Gastroesophageal sphincter (tissue), 4 donors: ENCODE results near the gene CACNA1A. TPM values are rescaled to one million over a fixed set of nuclear protein-coding genes. Genes with fewer than 3 reads are reported as not detected.

ENCODE experiments used
- ATAC-seq: fragments of 150-250 bp; one replicate; pipeline ENCODE4 v1.9.1; 2016; ENCODE audit warnings: mild to moderate bottlenecking, moderate library complexity
- H3K27ac ChIP-seq, 4 donors: fragments of 200-600 bp; sonication (generic) in 3 of 4; 1 replicate in 3 of 4; 2 replicates in 1 of 4; pipeline ENCODE4 v1.5.1; 2016 to 2019
- H3K27me3 ChIP-seq: fragments of 200-600 bp; sonication (generic); one replicate; pipeline ENCODE4 v1.5.1; 2019
- H3K36me3 ChIP-seq, 2 donors: fragments of 200-600 bp; sonication (generic); one replicate each; pipeline ENCODE4 v1.5.1; 2019; ENCODE audit warnings: control low read depth in 1 of 2
- H3K4me1 ChIP-seq, 3 donors: fragments of 200-600 bp; sonication (generic); 1 replicate in 2 of 3; 2 replicates in 1 of 3; pipeline ENCODE4 v1.5.1; 2016 to 2019; ENCODE audit warnings: control low read depth in 2 of 3
- H3K4me3 ChIP-seq, 2 donors: fragments of 200-600 bp; sonication (generic); one replicate each; pipeline ENCODE4 v1.5.1; 2019; ENCODE audit warnings: mild to moderate bottlenecking in 1 of 2, moderate library complexity in 1 of 2
- H3K9me3 ChIP-seq, 3 donors: fragments of 200-600 bp; sonication (generic); one replicate each; pipeline ENCODE4 v1.5.1; 2017 to 2019; ENCODE audit warnings: control low read depth in 2 of 3
- EP300 ChIP-seq: sonication (generic); formaldehyde crosslinking; IDR thresholded peaks from one replicate; pipeline ENCODE4 v1.6.1; 2017; ENCODE audit warnings: antibody characterized with exemption, mild to moderate bottlenecking
- POLR2A ChIP-seq, 2 donors: fragments of 450-650 bp; IDR thresholded peaks; one replicate each; pipeline ENCODE4 v1.6.1; 2017; ENCODE audit warnings: antibody characterized with exemption in 2 of 2, mild to moderate bottlenecking in 2 of 2, moderate library complexity in 1 of 2
- POLR2AphosphoS5 ChIP-seq: sonication (generic); formaldehyde crosslinking; IDR thresholded peaks from one replicate; pipeline ENCODE4 v1.6.1; 2017; ENCODE audit warnings: antibody characterized with exemption
- WGBS, 2 donors: methylation state at CpG; one replicate each; pipeline ENCODE4 v1.1.5; 2018; ENCODE audit warnings: low coverage in 1 of 2; 5-methylcytosine and 5-hydroxymethylcytosine counted together
- total RNA-seq, 4 donors: library from RNA; depleted of rRNA; stranded (reverse); fragments of >200 nt; gene quantifications; one replicate each; pipeline ENCODE4 v1.1.0, GENCODE V29; 2016
- TF ChIP-seq, protein P1 (sequence below), 4 experiments: fragments of 200-600 bp in 2 of 4; fragments of 450-650 bp in 2 of 4; sonication (generic) in 1 of 4; IDR thresholded peaks; one replicate each; pipeline ENCODE4 v1.5.1; 2017 to 2019; ENCODE audit warnings: antibody characterized with exemption in 4 of 4, mild to moderate bottlenecking in 2 of 4, moderate library complexity in 2 of 4

Gene CACNA1A
- total RNA-seq, 4 donors from 2014 or later: 0.54 to 1.3 (median 0.93) TPM; not detected in 1

DNA sequence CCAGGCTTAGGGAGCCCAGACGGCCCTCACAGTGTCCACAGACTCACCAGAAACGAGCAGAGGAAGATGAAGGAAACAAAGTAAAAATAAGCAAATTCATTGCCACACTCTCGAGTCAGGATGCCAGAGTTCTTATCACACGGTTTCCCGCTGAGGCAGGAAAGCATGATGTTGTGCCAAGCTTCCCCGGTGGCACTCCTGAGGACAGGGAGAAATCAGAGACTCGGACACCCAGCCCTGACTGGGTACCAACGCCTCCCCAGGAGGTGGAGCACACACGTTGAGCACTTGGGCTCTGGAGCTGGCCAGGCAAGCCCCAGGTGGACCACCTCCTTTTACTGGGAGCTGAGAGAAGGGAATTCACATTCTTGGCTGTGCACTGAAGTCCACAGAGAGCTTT is 274.6 kb downstream of the CACNA1A start:
- H3K4me3 ChIP-seq: no peak overlapping the region
- H3K36me3 ChIP-seq: no peaks in the 10 kb centered on the region
- no peak for ATAC-seq
- H3K27ac ChIP-seq: no peak overlapping the region
- 18 to 55% methylated on average over 5 to 8 of the region's 9 CpGs for WGBS, 2 donors
- no peaks in the 10 kb centered on the region for H3K4me1 ChIP-seq
- TF ChIP-seq POLR2AphosphoS5 (no peak), EP300 (no peak), POLR2A (IDR thresholded peaks at IDR 0.05) (no peak)
- TF ChIP-seq, protein P1, sequence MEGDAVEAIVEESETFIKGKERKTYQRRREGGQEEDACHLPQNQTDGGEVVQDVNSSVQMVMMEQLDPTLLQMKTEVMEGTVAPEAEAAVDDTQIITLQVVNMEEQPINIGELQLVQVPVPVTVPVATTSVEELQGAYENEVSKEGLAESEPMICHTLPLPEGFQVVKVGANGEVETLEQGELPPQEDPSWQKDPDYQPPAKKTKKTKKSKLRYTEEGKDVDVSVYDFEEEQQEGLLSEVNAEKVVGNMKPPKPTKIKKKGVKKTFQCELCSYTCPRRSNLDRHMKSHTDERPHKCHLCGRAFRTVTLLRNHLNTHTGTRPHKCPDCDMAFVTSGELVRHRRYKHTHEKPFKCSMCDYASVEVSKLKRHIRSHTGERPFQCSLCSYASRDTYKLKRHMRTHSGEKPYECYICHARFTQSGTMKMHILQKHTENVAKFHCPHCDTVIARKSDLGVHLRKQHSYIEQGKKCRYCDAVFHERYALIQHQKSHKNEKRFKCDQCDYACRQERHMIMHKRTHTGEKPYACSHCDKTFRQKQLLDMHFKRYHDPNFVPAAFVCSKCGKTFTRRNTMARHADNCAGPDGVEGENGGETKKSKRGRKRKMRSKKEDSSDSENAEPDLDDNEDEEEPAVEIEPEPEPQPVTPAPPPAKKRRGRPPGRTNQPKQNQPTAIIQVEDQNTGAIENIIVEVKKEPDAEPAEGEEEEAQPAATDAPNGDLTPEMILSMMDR (IDR thresholded peaks at IDR 0.05): no peak
- peaks cover 0 to 17% (median 0%) of the 10 kb centered on the region in 3 donors for H3K9me3 ChIP-seq
- peaks cover 34% of the 10 kb centered on the region for H3K27me3 ChIP-seq

DNA sequence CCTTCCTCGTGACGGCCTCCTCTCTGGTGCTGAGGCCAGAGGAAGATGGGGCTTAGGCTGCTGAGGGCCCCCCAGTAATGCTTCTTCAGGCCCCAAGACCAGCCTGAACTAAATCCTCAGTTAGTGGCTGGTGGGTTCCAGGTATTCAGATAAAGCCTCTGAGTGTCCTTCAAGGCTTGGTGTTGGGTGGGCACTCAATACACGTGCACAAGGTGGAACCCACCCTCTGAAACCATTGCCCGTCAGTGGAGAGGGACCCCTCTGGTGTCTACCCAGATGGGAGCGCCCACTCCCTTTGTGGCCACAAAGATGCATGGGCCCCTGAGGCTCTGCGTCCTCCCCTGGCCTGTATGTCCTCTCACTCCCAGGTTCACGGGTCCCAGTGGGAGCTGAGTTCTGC is 277.0 kb downstream of the CACNA1A start:
- WGBS, 2 donors: 100% methylated on average over 2 of the region's 7 CpGs; no CpG with 5 or more reads in 1 of the 2 donors
- TF ChIP-seq POLR2AphosphoS5: no peak
- no peak for TF ChIP-seq POLR2A (IDR thresholded peaks at IDR 0.05)
- TF ChIP-seq, protein P1 (IDR thresholded peaks at IDR 0.05): no peak
- no peak for TF ChIP-seq EP300
- H3K4me3 ChIP-seq: no peak overlapping the region
- H3K9me3 ChIP-seq: no peaks in the 10 kb centered on the region
- no peak for ATAC-seq
- no peak overlapping the region for H3K27ac ChIP-seq
- H3K4me1 ChIP-seq: no peaks in the 10 kb centered on the region
- no peaks in the 10 kb centered on the region for H3K36me3 ChIP-seq
- peaks cover 49% of the 10 kb centered on the region for H3K27me3 ChIP-seq

DNA sequence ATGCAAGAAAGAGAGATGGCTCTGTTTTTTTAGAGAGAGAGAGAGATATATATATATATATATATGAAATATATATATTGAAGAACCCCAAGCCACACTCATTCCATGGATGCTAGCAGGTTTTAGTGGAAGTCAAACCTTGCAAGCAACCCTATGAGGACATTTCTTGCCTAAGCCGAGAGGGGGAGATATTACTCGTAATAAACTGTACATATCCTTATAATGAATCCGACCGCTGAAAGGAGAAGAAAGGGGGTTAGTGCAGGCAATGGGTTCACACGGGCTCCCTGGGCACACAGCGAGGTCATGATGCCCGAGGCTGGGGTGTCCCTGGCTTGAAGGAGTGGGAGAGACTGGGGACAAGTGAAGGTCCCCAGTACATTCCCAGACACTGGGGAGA is 277.7 kb downstream of the CACNA1A start:
- no peak for ATAC-seq
- TF ChIP-seq POLR2A (IDR thresholded peaks at IDR 0.05): no peak
- no peak for TF ChIP-seq EP300
- TF ChIP-seq, protein P1 (IDR thresholded peaks at IDR 0.05): no peak
- no peak for TF ChIP-seq POLR2AphosphoS5
- Histone ChIP-seq H3K9me3 (no peaks in the 10 kb centered on the region), H3K4me3 (no peak overlapping the region), H3K27ac (no peak overlapping the region), H3K27me3 (peaks cover 49% of the 10 kb centered on the region), H3K36me3 (no peaks in the 10 kb centered on the region), H3K4me1 (no peaks in the 10 kb centered on the region)
- 68 to 100% methylated on average over 1 to 7 of the region's 7 CpGs for WGBS, 2 donors

DNA sequence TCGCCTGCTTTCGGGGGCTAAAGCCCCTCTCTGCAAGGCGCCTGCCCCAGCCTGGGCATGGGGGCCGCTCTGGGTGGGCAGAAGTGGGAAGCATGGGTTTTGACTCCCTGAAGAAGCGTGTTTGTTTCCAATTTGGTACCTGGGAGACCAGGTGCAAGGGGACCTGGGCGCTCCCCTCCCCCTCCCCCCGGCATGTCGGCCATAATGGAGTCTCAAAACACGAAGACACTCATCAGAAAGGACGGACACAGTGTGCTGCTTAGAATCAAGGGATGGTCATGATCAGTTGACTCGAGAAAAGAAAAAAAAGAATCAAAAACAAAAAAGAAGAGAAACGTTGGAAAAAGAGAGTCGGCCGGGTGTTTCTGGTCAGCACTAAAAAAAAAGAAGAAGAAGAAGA is 279.3 kb downstream of the CACNA1A start:
- H3K4me1 ChIP-seq: no peaks in the 10 kb centered on the region
- peaks cover 48% of the 10 kb centered on the region for H3K27me3 ChIP-seq
- H3K9me3 ChIP-seq: no peaks in the 10 kb centered on the region
- TF ChIP-seq, protein P1 (IDR thresholded peaks at IDR 0.05): no peak
- 47 to 86% methylated on average over 1 to 6 of the region's 14 CpGs for WGBS, 2 donors
- no peak overlapping the region for H3K4me3 ChIP-seq
- no peak overlapping the region for H3K27ac ChIP-seq
- ATAC-seq: no peak
- H3K36me3 ChIP-seq: no peaks in the 10 kb centered on the region

DNA sequence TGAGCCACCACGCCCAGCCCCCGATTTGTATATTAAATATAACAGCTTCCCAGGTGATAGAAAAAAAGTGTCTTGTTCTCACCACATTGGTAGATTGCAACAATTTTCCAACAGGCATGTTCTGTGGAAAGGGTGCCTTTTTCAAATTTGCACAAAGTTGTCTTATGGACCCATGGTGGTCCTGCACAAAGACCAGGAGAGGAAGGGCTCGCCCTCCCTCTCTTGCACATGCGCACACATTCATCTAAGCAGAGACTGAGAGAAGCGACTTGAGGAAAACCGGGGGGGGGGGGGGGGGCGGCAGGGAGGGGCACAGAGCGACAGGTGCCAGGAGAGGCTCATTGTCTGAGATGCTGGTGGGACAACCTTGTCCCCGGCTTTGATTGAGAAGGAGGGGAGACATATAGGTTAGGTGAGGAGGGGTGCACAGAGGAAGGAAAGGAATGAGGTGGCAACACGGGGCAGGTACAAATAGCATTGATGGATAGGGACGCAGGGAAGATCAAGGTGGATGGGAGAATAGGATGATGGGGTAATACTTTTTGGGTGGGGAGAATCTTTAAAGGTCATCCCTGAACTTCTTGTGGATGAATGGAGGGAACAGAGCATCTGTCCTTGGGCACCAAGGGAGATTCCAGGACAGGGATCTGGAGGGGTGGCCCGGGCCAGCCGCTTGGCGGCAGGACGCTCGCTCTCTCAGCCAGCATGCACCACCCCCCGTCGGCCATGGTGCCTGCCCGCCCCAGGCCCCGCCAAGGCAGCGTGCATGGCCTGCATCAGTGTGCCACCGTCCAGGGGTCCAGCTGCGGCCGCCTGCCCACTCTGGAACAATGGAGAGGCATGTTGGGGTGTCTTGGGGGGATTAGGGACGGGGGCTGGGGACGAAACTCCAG is 280.1 kb downstream of the CACNA1A start:
- 76 to 90% methylated on average over 2 to 15 of the region's 26 CpGs for WGBS, 2 donors
- Histone ChIP-seq H3K4me1 (no peaks in the 10 kb centered on the region), H3K9me3 (no peaks in the 10 kb centered on the region), H3K36me3 (no peaks in the 10 kb centered on the region), H3K27ac (no peak overlapping the region), H3K27me3 (peaks cover 43% of the 10 kb centered on the region), H3K4me3 (no peak overlapping the region)
- TF ChIP-seq POLR2A (IDR thresholded peaks at IDR 0.05): no peak
- no peak for ATAC-seq
